RWPE2 (cell line): ENCODE data around the gene NLRC5.

ENCODE experiments used
- ATAC-seq: fragments of 200-7000 bp; cut with Tn5 transposase; 3 replicates; pipeline ENCODE4 v1.9.1; 2021; ENCODE audit warnings: low read depth
- DNase-seq: peaks from one replicate; pipeline ENCODE4 v3.0.0-alpha.2; 2020; ENCODE audit warnings: low spot score
- H3K27ac ChIP-seq: fragments of 450-650 bp; 2 replicates; pipeline ENCODE4 v1.5.1; 2017; ENCODE audit warnings: mild to moderate bottlenecking; ENCODE audit not compliant: poor library complexity, severe bottlenecking
- H3K27me3 ChIP-seq: fragments of 250-450 bp; sonication (Bioruptor Pico); 2 replicates; pipeline ENCODE4 v1.5.1; 2021; ENCODE audit warnings: mild to moderate bottlenecking, moderate library complexity; ENCODE audit not compliant: insufficient read depth, poor library complexity, severe bottlenecking
- H3K36me3 ChIP-seq: fragments of 250-450 bp; sonication (Bioruptor Pico); 2 replicates; pipeline ENCODE4 v1.5.1; 2020; ENCODE audit warnings: low read depth, mild to moderate bottlenecking, moderate library complexity
- H3K4me1 ChIP-seq: fragments of 250-450 bp; sonication (Bioruptor Pico); 2 replicates; pipeline ENCODE4 v1.5.1; 2021; ENCODE audit warnings: mild to moderate bottlenecking, moderate library complexity; ENCODE audit not compliant: insufficient read depth, poor library complexity, severe bottlenecking
- H3K4me3 ChIP-seq: fragments of 250-450 bp; sonication (Bioruptor Pico); 2 replicates; pipeline ENCODE4 v1.5.1; 2021; ENCODE audit warnings: mild to moderate bottlenecking, moderate library complexity; ENCODE audit not compliant: severe bottlenecking
- H3K9me3 ChIP-seq: fragments of 250-450 bp; sonication (Bioruptor Pico); 2 replicates; pipeline ENCODE4 v1.5.1; 2021; ENCODE audit warnings: mild to moderate bottlenecking, moderate library complexity; ENCODE audit not compliant: severe bottlenecking
- CTCF ChIP-seq: fragments of 450-650 bp; IDR thresholded peaks from one replicate; pipeline ENCODE4 v1.5.1; 2017; ENCODE audit warnings: mild to moderate bottlenecking, moderate library complexity; ENCODE audit not compliant: poor library complexity, severe bottlenecking

Gene NLRC5

GRCh38 chr16:57083485-57084126, 94.2 kb downstream of the NLRC5 start:
- no peaks in the 10 kb centered on the region for H3K36me3 ChIP-seq
- no peak overlapping the region for H3K4me3 ChIP-seq
- no peaks in the 10 kb centered on the region for H3K9me3 ChIP-seq
- no peak overlapping the region for H3K27ac ChIP-seq
- no peak for TF ChIP-seq CTCF
- H3K4me1 ChIP-seq = no peaks in the 10 kb centered on the region
- no peak for ATAC-seq
- no peak for DNase-seq
- no peaks in the 10 kb centered on the region for H3K27me3 ChIP-seq

- Histone ChIP-seq H3K27me3 (no peaks in the 10 kb centered on the region), H3K36me3 (no peaks in the 10 kb centered on the region), H3K9me3 (no peaks in the 10 kb centered on the region), H3K4me3 (no peak overlapping the region), H3K27ac (no peak overlapping the region), H3K4me1 (no peaks in the 10 kb centered on the region)
- peak; percentile 97 for TF ChIP-seq CTCF
- DNase-seq = no peak
- ATAC-seq = peak; percentile 72
Observed at GRCh38 chr16:57084257-57084770, 95.0 kb downstream of the NLRC5 start.

- Histone ChIP-seq H3K4me3 (no peak overlapping the region), H3K9me3 (no peaks in the 10 kb centered on the region), H3K27ac (no peak overlapping the region), H3K27me3 (no peaks in the 10 kb centered on the region), H3K36me3 (no peaks in the 10 kb centered on the region), H3K4me1 (no peaks in the 10 kb centered on the region)
- no peak for TF ChIP-seq CTCF
- no peak for ATAC-seq
- DNase-seq = no peak
Observed at GRCh38 chr16:57084996-57085395, 95.6 kb downstream of the NLRC5 start.

- Histone ChIP-seq H3K27me3 (no peaks in the 10 kb centered on the region), H3K9me3 (no peaks in the 10 kb centered on the region), H3K4me1 (no peaks in the 10 kb centered on the region), H3K27ac (no peak overlapping the region), H3K4me3 (no peak overlapping the region), H3K36me3 (no peaks in the 10 kb centered on the region)
- ATAC-seq (no peak), DNase-seq (no peak)
- no peak for TF ChIP-seq CTCF
Observed at GRCh38 chr16:57087003-57087402, 97.6 kb downstream of the NLRC5 start.

GRCh38 chr16:57089406-57089805, 100.0 kb downstream of the NLRC5 start:
- no peak for DNase-seq
- H3K27ac ChIP-seq = no peak overlapping the region

More at GRCh38 chr16:57089406-57089805, 100.0 kb downstream of the NLRC5 start:
- no peaks in the 10 kb centered on the region for H3K36me3 ChIP-seq
- ATAC-seq = no peak
- no peaks in the 10 kb centered on the region for H3K4me1 ChIP-seq
- no peak for TF ChIP-seq CTCF
- no peaks in the 10 kb centered on the region for H3K9me3 ChIP-seq
- H3K27me3 ChIP-seq = no peaks in the 10 kb centered on the region
- no peak overlapping the region for H3K4me3 ChIP-seq
